GM18873 (cell line): ENCODE measurements around the gene OASL.
"Not testable (repeated sequence)": the region's sequence is repeated elsewhere in the genome, so short reads cannot be mapped to it uniquely, and the experiment has no call there.

Source experiments
- ATAC-seq: cut with Tn5 transposase; IDR thresholded peaks from one replicate; pipeline ENCODE4 v1.9.1; 2021; ENCODE audit warnings: mild to moderate bottlenecking, moderate library complexity, moderate number of reproducible peaks; ENCODE audit not compliant: unreplicated experiment, low FRiP score

OASL gene

DNA sequence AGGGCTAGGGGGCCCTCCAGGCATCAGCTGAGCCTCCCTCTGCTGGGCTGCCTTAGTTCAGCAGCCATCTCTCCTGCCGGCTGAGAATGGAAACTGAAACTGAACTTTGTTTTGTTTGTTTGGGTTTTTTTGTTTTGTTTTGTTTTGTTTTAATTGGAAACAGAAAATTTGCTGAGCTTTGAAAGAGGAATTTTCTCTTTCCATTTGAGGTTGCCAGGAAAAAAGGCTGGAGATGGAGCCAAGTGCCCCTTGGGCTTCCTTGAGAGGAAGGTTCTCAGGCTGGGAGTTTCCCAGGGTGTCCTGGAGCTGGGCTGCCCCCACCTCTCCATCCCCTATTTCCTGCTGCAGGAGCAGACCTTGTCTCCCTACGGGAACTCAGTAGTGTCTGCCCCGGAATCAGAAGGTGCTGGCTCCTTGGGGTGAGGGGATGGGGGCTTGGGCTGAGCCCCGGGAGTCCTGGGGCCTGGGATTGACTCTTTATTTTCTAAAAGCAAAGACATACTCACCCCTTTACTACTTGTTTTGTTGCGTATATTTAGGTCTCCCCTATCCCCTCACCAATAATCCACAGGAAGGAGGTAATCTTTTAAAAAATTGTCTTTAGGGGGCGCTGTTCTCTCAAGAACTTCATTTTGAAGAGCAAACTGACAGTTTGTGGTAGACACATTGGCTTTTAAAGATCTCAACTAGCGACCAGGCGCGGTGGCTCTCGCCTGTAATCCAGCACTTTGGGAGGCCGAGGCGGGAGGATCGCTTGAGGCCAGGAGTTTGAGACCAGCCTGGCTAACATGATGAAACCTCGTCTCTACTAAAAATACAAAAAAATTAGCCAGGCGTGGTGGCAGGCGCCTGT, 21.3 kb upstream of the OASL start:
- no peak for ATAC-seq

DNA sequence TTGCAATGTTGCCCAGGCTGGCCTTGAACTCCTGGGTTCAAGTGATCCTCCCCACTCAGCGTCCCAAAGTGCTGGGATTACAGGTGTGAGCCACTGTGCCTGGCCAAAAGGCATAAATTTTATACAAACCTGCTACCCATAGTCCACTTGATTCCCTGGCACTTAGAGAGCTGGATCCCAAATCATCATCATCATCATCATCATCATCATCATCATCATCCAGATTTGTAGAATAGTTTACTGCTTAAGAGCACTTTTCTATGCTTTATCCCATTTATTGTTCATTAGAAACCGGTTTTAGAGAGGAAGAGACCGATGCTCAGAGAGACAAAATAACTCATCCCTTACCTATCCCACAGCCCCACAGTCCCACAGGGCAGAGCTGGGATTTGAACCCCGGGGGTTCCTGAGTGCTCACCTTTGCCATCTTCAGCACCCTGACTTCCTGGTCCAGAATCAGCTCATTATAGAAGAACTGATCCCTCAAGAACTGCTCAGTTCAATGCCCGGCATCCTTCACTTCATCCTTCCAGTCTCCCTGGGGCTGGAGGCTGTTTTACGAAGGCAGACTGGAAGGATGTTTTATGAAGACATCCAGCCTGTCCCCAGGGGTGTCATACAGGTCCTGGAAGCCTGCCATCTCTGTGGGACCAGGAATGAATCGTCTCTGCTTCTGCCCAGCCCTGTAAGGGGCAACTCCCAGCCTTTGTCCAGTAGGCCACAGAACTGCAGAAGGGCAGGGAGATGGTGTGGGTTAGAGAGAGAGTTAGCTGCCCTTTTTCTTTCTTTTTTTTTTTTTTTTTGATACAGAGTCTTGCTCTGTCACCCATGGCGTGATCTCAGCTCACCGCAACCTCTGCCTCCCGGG, 20.2 kb upstream of the OASL start:
- no peak for ATAC-seq

DNA sequence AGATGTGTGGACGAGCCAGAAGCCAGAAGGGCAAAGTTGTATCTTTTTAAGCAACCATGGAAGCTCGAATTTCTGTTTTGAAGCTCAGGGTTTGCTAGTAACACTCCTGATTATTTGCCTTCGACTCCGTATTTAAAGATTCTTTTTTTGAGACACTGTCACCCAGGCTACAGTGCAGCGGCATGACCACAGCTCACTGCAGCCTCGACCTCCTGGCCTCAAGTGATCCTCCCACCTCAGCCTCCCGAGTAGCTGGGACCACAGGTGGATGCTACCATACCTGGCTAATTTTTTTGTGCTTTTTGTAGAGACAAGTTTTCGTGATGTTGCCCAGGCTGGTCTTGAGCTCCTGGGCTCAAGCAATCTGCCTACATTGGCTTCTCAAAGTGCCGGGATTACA, 18.7 kb upstream of the OASL start:
- ATAC-seq, result no peak

DNA sequence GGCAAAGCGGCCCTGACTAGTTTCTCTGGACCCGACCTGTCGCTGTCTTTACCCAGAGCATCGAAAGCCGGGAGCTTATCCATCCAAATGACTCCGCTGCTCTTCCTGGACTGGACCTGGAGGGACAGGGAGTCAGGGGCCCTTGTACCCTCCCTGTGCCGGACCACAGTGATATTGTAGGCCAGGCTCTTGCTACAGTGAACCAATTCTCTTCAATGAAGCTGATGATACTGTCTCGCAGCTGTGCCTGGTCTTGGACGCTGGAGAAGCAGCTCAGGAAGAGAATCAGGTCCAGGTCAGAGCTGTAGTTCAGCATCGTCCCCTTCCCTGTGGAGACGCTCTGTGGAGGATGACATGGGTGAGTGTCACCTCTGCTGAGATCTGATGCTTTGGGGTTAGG, 14.7 kb upstream of the OASL start:
- no peak for ATAC-seq

DNA sequence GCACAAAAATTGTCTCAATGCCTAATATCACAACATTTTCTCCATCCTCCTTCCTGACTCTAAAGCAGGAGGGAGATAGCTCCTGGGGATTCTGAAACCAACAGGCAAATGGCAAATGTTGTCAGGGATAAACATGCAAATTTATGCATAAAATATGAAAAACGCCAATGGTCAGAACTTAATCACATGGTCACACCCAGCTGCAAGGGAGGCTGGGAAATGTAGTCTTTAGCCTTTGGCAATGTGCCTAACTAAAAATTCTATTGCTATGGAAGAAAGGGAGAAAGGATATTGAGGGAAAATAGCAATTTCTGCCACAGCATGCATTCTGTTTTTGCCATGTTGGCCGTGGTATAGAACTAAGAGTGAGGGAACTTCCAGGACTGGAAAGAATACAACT, 11.7 kb upstream of the OASL start:
- no peak for ATAC-seq

DNA sequence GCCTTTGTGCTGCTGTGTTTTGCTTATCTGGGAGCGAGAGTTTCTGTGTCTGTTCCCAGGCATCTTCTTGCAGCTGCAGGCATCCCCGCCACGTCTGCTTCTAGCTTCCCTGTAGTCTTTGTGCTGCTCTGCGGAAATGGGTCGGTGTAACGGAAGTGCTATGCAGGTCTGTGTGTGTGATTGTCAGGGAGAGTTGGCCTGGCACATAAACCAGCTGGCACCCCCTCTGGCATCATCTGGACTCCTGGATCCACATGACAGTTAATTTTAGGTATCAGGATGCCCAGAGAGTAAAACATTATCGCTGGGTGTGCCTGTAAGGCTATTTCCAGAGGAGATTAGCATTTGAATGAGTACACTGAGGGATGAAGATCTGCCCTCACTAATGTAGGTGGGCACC, 9.4 kb upstream of the OASL start:
- ATAC-seq, result no peak

DNA sequence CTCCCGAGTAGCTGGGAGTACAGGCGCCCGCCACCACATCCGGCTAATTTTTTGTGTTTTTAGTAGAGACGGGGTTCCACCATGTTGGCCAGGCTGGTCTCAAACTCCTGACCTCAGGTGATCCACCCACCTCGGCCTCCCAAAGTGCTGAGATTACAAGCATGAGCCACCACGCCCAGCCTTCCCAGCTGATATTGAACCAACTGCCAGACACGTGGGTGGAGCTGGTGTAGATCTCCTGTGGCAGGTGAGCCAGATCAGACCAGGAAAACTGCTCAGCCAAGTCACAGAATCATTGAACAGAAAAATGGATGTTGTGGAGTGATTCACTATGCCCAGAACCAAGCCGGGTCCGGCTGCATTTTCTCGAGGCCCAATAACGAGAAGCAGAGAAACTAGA, 8.4 kb upstream of the OASL start:
- ATAC-seq, result not testable (repeated sequence)

DNA sequence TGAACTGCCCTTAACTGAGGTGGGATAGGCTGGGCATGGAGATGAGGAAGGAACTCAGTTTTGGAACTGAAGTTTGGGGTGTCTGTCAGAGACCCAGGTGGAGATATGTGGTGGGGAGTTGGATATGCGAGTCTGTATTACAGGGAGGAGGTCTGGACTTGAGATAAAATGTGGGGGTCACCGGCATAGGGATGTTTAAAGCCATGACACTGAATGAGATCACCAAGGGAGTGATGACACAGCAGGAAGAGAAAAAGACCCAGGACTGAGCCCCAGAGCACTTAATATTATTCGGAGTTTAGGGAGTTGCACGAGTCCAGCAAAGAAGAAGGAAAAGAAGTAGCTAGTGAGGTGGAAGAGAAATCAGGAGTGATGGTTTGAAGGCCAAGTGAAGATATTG, 4.0 kb upstream of the OASL start:
- ATAC-seq, result no peak

DNA sequence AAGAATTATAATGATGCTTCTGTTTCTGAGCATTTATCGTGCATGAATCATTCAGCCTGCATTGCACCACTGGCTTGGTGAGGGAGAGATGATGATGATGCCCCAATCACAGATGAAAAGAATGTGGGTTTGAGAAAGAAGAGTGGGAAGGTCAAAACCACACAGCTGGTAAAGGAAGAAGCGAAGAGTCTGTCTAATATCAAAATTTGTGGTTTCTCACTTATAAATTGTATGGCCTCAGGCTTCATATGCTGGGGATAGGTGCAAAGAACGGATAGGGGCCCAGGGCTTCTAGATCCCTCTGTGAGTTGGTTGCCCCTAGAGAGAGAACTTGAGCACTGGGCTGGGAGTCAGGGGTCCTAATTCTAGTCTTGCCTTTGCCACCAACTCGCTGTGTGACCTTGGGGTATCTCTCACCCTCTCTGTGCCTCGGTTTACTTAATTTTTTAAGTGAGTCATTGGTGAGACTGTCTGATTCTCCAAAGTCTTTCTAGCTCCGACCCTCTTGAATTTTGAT, 2.2 kb downstream of the OASL start:
- ATAC-seq, result no peak

DNA sequence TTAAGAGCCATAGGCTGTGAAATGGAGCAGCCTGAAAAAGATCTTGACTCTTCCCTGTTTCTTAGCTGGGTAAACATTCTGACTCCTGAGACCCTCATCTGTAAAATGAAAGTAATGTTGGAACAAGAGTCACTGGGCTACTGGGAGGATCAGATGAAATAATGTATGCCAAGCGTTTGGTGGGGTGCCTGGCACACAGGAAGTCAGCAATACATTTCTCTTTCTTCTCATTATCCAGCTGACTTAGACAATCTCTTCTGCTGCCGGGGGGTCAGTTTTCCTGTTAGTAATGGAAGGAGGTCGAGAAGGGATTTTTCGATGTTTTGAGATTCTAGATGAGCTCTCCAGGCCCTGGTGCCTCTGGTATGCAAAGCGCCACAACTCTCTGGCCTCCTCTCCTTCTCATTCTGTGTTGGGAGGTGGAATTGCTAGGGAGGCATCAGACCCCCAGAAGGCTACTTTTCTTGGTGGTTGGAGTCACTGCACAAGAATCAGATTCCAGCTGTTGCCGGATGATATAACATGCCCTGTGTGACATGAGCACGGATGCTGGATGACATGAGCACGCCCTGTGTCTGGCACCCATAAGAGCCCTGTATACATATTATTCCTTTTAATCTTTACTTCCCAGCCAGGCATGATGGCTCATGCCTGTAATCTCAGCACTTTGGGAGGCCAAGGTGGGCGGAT, 4.3 kb downstream of the OASL start:
- no peak for ATAC-seq

DNA sequence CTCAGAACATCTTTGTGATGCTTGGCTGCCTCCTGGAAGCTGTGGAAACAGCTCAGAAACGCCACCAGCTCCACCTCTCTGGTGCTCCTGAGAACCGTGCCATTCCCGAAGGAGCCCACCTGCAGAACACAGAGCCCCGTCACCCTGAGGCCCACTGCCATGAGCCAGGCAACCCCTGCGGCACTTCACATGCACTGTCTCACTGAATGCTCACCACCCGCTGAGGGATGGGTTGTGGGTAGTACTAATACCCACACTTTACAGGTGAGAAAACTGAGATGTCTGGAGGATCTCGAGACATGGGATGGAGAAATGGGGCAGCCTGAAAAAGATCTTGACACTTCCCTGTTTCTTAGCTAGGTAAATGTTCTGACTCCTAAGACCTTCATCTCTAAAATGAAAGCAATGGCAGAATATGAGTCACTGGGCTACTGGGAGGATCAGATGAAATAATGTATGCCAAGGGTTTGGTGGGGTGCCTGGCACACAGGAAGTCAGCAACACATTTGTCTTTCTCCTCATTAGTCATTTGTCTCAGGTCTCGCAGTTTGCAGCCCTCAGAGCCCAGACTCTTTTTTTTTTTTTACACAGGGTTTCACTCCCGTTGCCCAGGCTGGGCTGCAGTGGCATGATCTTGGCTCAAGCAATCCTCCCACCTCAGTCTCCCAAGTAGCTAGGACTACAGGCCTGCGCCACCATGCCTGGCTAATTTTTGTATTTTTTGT, 5.3 kb downstream of the OASL start:
- ATAC-seq, result no peak

DNA sequence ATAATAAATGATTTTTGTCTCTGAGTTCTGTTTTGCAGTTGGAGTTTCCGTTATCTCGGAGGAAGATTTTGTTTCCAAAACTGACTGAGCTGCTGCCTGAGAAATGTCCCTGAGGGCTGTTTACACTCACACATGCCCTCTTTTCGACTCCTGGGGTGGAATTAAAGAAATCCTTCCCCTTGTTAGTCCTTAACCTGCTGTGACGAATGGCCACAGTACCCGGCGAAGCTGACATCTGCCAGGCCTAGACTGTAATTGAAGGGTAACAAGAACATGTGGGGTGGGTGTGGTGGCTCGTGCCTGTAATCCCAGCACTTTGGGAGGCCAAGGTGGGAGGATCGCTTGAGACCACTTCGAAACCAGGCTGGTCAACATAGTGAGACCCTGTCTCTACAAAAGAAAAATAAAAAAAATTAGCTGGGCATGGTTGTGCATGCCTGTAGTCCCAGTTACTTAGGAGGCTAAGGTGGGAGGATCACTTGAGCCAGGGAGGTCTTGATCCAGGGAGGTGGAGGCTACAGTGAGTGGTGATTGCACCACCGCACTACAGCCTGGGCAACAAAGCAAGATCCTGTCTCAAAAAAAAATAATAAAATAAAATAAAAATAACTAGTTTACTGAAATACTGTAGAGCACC, 8.4 kb downstream of the OASL start:
- no peak for ATAC-seq

DNA sequence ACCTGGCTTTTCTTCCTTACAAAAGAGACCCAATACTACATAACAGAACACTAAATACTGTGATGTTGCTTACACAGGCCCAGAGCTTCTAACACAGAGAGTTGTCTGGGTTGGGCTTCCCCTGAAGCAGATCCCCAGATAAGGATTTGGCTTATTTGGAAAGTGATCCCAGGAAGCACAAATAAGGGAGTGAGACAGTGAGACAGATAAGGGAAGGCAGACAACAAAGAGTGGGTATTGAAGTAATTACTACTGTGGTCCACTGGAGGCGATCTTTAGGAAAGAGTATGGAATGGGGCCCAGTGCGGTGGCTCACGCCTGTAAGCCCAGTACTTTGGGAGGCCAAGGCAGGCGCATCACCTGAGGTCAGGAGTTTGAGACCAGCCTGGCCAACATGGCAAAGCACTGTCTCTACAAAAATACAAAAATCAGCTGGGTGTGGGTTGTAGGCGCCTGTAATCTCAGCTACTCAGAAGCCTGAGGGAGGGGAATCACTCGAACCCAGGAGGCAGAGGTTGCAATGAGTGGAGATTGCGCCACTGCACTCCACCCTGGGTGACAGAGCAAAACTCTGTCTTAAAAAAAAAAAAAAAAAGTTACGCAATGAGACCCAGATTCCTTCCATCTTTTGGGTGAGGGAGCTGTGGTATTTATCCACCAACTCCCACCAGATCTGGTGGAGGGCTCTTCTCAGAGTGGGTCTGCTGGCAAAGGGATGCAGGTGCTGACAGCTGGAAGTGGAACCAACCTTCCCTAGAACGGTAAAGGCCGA, 12.6 kb downstream of the OASL start:
- ATAC-seq, result no peak

DNA sequence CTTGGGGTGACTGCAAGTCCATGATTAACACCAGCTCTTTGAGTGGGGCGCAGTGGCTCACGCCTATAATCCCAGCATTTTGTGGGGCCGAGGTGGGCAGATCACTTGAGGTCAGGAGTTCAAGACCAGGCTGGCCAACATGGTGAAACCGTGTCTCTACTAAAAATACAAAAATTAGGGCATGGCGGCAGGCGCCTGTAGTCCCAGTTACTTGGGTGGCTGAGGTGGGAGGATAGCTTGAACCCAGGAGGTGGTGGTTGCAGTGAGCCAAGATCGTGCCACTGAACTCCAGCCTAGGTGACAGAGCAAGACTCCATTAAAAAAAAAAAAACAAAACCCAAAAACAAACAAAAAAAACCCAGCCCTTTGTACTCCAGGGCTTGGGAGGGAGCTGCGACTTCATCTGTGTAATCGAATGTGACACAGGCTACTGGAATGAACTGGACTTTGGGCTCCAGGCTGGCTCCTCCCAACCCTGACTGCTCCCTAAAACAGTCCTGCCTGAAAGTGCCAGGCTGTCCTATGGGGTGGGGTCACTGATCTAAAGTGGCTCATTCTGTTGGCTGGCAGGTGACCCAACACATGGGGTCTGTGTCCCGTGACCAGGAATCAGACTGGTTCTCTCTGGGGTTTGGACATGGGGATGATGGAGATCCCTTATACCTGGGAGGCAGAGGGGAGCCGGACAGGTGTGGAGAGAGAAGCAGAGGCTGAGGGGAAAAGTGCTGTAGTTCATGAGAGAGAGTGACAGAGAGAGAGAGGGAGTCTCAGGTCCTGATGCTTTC, 13.4 kb downstream of the OASL start:
- no peak for ATAC-seq

DNA sequence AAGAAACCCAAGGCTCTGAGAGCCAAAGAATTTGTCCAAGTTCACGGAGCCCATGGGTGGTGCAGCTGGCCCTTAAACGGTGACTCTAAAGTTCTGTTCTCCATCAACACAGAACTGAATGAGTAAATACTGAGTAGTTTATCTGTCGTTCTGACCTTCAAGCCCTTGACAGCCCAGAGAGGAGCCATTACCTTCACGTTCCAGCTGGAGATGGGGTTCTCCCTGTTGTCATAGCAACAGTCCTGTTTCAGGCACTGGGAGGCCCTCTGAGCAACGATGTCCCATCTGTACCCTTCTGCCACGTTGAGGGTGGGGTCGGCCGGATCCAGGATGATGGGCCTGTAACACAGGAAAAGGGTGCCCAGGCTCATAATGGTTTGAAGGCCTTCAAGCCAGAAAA, 15.2 kb downstream of the OASL start:
- ATAC-seq, result no peak

DNA sequence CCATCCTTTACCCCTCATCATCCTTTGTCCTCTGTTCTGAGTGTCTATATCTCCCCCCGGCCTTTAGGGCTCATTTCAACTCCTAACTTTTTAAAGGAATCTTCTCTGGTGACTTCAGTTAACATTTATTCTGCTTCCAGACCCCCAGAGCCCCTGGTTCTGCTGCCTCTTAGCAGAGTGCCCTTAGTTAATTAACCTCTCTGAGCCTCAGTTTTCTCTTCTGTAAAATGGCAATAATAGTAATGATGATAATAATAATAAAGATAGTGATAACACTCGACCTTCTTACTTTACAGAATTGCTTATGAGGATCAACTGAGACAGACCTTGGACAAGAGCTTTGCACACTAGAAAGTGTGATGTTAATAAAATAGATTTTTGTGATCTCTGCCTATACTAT, 16.3 kb downstream of the OASL start:
- no peak for ATAC-seq

DNA sequence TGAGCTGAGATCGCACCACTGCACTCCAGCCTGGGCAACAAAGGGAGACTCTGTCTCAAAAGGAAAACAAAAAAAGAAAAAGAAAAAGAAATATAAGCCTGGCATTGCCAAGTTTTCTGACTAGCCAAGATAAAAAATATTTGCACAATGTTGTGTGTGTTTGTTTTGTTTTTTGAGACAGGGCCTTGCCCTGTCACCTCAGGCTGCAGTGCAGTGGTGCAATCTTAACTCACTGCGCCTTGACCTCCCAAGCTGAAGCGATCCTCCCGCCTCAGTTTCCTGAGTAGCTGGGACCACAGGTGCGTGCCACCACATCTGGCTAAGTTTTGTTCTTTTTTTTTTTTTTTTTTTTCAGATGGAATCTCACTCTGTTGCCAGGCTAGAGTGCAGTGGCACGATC, 17.3 kb downstream of the OASL start:
- no peak for ATAC-seq

DNA sequence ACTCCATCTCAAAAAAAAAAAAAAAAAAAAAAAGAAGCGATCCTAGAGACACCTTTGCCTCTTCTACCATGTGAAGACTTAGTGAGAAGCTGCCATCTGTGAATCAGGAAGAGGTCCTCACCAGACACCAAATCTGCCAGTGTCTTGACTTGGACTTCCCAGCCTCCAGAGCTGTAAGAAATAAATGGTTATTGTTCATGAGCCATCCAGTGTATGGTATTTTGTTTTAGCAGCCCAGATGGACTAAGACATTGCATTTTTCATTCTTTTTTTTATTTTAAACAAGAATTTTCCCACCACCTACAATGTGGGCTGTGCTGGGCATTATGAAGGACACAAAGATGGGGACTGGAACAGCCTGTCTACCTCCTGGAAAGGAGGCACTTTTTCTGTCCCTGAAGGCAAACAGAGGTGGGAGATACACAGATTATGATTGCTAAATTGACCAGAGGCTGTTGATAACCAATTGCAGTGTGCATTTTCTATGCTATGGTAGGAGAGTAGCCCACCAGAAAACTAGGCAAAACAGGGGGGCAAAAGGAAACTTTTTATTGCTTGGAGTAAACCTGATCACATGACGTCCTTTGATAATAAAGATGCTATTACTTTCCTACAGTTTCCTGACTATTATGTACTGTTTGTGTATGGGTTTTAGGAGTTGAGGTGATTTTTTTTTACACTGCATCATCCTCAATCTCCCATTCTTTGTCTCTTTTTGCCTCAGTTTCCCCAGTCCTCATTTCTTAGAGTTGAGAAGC, 20.0 kb downstream of the OASL start:
- no peak for ATAC-seq
